ENCODE data around the gene POLR2B. TPM values are rescaled to one million over a fixed set of nuclear protein-coding genes. Genes with fewer than 3 reads are reported as not detected.

Gene POLR2B
- total RNA-seq, 1 donor from 2014 or later, result 129 TPM

GRCh38 chr4:56961107-56961500 lies 17.6 kb upstream of the POLR2B start:
- Mint-ChIP-seq H3K36me3 (ENCODE audit: low read depth) (peaks cover 4% of the 10 kb centered on the region), H3K4me1 (peaks cover 4% of the 10 kb centered on the region), H3K27ac (ENCODE audit: unreplicated experiment) (no peak overlapping the region), H3K9me3 (no peaks in the 10 kb centered on the region), H3K27me3 (ENCODE audit: low read depth) (no peaks in the 10 kb centered on the region), H3K4me3 (no peak overlapping the region)
- no peak for DNase-seq (ENCODE audit: low read depth, low spot score)
- no peak for TF ChIP-seq CTCF (conservative IDR thresholded peaks at IDR 0.05)

DNA sequence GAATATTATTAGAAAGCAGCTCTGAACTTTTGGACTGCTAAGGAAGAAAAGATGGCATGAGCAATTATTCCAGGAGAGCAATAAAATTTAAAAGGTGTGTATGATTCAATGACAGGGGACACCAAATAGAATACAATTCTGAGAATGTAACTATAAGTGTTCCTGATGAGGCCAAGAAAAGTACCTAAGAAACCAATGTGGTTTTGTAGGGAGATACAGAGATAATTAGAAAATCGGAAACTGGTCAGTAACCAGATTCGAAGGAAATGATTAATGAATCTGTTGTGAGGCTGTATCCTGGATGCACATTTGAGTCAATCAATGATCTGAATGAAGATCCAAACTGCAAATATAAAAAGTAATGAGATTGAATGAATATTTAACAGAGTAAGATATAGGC lies 7.3 kb upstream of the POLR2B start:
- Mint-ChIP-seq H3K36me3 (ENCODE audit: low read depth) (peaks cover 26% of the 10 kb centered on the region), H3K4me1 (peaks cover 13% of the 10 kb centered on the region), H3K27ac (ENCODE audit: unreplicated experiment) (no peak overlapping the region), H3K9me3 (peaks cover 4% of the 10 kb centered on the region), H3K4me3 (peak overlapping the region; percentile 27), H3K27me3 (ENCODE audit: low read depth) (no peaks in the 10 kb centered on the region)
- no peak for DNase-seq (ENCODE audit: low read depth, low spot score)
- TF ChIP-seq CTCF (conservative IDR thresholded peaks at IDR 0.05), result no peak

GRCh38 chr4:56972389-56972788 lies 6.3 kb upstream of the POLR2B start:
- Mint-ChIP-seq H3K36me3 (ENCODE audit: low read depth) (peaks cover 26% of the 10 kb centered on the region), H3K4me1 (peaks cover 16% of the 10 kb centered on the region)

DNA sequence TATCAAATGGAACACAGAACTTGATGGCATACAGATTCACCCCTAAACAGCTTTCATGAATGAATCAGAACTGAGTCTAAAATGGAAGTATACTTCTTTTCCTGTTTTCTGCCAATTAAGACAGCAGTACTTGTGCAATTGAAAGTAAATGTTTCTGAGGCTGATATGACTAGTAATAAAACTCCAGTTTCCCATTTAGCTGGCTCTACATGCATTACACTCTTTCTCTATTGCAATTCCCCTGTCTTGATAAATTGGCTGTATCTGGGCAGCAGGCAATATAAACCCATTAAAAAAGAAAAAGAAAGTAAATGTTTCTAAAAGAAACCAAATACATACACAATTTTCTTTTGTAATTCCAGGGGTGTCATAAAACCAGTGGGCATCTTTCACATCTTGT lies 5.9 kb upstream of the POLR2B start:
- Mint-ChIP-seq H3K36me3 (ENCODE audit: low read depth) (peaks cover 26% of the 10 kb centered on the region), H3K27me3 (ENCODE audit: low read depth) (peaks cover 2% of the 10 kb centered on the region), H3K4me1 (peaks cover 20% of the 10 kb centered on the region), H3K4me3 (no peak overlapping the region), H3K9me3 (peaks cover 4% of the 10 kb centered on the region), H3K27ac (ENCODE audit: unreplicated experiment) (no peak overlapping the region)
- no peak for DNase-seq (ENCODE audit: low read depth, low spot score)
- no peak for TF ChIP-seq CTCF (conservative IDR thresholded peaks at IDR 0.05)

More at GRCh38 chr4:56972389-56972788, 6.3 kb upstream of the POLR2B start:
- TF ChIP-seq CTCF (conservative IDR thresholded peaks at IDR 0.05), result no peak
- Mint-ChIP-seq H3K27ac (ENCODE audit: unreplicated experiment) (no peak overlapping the region), H3K9me3 (peaks cover 4% of the 10 kb centered on the region), H3K4me3 (no peak overlapping the region), H3K27me3 (ENCODE audit: low read depth) (no peaks in the 10 kb centered on the region)
- DNase-seq (ENCODE audit: low read depth, low spot score), result no peak

DNA sequence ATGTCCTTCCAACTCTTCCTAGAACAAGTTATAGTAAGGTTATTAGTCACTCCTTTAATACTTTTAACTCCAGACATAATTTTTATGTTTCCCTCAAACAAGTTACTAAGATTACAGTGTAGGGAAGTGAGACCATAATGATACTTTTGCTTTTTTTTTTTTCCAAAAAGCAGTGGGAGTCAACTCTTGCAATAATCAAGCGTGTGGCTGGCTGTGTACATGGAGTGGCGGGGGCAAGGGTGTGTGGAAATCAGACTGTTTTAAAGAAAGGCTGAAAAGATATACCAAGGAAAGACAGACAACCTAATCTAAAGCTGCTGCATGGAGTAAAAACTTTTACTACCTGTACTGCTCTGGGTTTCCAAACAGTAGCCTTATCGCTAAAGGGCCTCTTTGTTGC lies 5.4 kb upstream of the POLR2B start:
- H3K36me3 Mint-ChIP-seq (ENCODE audit: low read depth), result peaks cover 26% of the 10 kb centered on the region
- TF ChIP-seq CTCF (conservative IDR thresholded peaks at IDR 0.05), result no peak
- peaks cover 4% of the 10 kb centered on the region for H3K9me3 Mint-ChIP-seq
- DNase-seq (ENCODE audit: low read depth, low spot score), result no peak
- H3K4me1 Mint-ChIP-seq, result peaks cover 21% of the 10 kb centered on the region
- peaks cover 2% of the 10 kb centered on the region for H3K27me3 Mint-ChIP-seq (ENCODE audit: low read depth)
- H3K4me3 Mint-ChIP-seq, result peak overlapping the region; percentile 69
- no peak overlapping the region for H3K27ac Mint-ChIP-seq (ENCODE audit: unreplicated experiment)

Data from neural crest cell (in vitro differentiated cells).